Testis (tissue), 2 donors: ENCODE measurements around the gene TMEM203.

Source experiments
- POLR2A ChIP-seq: fragments of 450-650 bp; IDR thresholded peaks from one replicate; pipeline ENCODE4 v1.6.1; 2017; ENCODE audit warnings: antibody characterized with exemption, mild to moderate bottlenecking, moderate library complexity
- TF ChIP-seq, protein P1 (sequence below), 3 experiments: fragments of 450-650 bp in 2 of 3; fragments of 200-600 bp in 1 of 3; sonication (generic) in 1 of 3; IDR thresholded peaks; one replicate each; pipeline ENCODE4 v1.5.1; 2016 to 2019; ENCODE audit warnings: antibody characterized with exemption in 3 of 3, mild to moderate bottlenecking in 2 of 3, moderate library complexity in 1 of 3

DNA sequence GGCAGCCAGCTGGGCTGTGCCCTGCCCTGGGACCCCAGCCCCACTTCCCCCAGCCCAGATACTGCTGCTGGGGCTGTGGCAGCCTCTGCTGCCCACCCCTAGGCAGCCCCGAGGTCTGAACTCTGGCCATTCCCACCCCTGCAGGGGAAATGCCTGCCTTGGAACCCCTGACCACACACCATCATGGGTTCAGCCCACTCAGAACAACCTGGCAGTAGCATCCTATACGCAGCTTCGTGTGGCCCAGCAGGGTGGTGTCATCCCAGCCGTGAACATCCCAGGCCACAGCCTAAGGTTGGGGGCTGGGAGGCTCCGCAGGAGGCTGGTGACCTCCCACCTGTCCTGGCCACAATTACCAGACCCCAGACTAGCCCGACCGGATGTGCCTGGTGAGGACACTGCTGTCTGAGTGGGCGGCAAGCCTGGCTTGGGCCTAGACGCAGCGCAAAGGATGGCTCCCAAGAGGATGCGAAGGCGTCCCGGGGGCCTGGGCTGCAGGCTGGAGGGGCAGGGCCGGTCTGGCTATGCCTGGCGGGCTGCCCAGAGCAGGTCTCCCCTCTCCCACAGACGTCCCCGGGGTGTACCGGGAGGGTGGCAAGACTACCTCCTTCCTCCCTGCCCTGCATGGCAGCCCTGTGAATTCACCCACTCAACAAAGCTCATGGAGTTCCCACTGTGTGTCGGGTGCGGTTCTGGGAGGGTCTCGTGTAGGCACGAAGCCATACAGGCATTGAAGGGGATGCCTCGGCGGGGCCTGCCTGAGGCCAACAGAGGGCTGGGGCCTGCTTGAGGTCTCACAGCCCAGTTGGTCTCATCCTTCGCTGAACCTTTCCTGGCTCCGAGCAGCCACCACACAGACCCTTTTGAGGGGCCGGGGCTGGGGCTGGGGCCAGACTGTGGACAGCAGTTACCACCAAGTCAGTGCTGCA lies 23.8 kb upstream of the TMEM203 start:
- TF ChIP-seq, protein P1, sequence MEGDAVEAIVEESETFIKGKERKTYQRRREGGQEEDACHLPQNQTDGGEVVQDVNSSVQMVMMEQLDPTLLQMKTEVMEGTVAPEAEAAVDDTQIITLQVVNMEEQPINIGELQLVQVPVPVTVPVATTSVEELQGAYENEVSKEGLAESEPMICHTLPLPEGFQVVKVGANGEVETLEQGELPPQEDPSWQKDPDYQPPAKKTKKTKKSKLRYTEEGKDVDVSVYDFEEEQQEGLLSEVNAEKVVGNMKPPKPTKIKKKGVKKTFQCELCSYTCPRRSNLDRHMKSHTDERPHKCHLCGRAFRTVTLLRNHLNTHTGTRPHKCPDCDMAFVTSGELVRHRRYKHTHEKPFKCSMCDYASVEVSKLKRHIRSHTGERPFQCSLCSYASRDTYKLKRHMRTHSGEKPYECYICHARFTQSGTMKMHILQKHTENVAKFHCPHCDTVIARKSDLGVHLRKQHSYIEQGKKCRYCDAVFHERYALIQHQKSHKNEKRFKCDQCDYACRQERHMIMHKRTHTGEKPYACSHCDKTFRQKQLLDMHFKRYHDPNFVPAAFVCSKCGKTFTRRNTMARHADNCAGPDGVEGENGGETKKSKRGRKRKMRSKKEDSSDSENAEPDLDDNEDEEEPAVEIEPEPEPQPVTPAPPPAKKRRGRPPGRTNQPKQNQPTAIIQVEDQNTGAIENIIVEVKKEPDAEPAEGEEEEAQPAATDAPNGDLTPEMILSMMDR (IDR thresholded peaks at IDR 0.05): no peak
- no peak for TF ChIP-seq POLR2A
